Renal cortex interstitium (tissue), 11 donors: Measurements from ENCODE around the gene TAF13. TPM values are rescaled to one million over a fixed set of nuclear protein-coding genes. Genes with fewer than 3 reads are reported as not detected.
"Not testable (repeated sequence)": the region's sequence is repeated elsewhere in the genome, so short reads cannot be mapped to it uniquely, and the experiment has no call there.

ENCODE experiments used
- DNase-seq, 11 donors: peaks; one replicate each; pipeline ENCODE4 v3.0.0-alpha.2; 2013; ENCODE audit warnings: low read depth in 9 of 11, low spot score in 4 of 11; ENCODE audit errors: extremely low read depth in 1 of 11
- polyA plus RNA-seq, 3 donors: library from polyadenylated mRNA; unstranded; fragments of 120-200 nt; gene quantifications; one replicate each; pipeline ENCODE4 v1.2.1, GENCODE V29; 2013; ENCODE audit not compliant: insufficient read length in 3 of 3

The TAF13 gene
- polyA plus RNA-seq, 3 donors = 42.5 to 47.9 (median 43.8) TPM

DNA sequence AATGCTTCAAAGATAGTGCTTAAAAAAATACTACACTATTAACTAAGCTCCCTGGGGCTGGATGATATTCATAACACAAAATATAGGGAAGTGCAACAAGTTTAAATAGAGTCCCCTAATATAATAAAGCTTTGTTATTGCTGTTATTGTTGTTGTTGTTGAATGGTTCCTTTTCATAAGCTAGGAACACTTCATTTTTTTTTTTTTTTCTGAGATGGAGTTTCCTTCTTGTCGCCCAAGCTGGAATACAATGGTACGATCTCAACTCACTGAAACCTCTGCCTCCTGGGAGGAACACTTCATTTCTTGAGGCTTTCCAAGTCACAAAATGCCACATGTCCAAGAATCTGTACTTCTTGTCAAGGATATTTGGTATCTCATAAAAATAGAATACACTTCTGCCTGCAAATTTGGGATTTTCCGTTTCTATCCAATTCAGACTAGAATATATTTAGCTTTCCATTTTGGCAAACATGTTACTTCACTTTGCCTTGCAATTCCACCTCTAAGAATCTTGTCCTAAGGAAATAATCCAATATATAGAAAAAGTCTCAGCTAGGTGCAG lies 55.0 kb downstream of the TAF13 start:
- no peak for DNase-seq

DNA sequence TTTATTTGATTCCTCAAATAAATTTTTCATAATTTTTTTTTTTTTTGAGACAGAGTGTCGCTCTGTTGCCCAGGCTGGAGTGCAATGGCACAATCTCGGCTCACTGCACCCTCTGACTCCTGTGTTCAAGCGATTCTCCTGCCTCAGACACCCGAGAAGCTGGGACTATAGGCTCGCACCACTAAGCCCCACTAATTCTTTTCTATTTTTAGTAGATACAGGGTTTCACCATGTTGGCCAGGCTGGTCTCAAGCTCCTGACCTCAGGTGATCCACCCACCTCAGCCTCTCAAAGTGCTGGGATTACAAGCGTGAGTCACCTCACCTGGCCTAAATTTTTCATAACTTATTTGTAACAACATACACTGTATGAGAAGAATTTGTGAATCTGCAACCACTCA lies 58.1 kb downstream of the TAF13 start:
- not testable (repeated sequence) for DNase-seq

DNA sequence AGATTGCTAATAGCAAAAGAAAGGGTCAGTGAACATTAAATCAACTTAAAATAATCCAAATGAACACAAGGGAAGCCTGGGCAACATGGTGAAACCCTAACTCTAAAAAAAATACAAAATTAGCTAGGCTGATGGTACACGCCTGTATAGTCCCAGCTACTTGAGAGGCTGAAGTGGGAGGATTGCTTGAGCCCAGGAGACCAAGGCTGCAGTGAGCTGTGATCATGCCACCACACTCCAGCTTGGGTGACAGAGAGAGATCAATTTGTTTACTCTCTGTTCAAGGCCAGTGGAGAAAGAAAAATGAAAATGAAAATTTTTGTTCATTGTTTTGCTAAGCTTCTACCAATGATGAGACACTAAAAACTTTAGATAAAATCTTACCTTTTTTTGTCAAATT lies 58.7 kb downstream of the TAF13 start:
- DNase-seq = no peak

Other genes starting within 250 kb of the TAF13 start
- gene AKNAD1, start 218.9 kb downstream of the TAF13 start, polyA plus RNA-seq = under 1 TPM in 1 of 3 donors, not detected in 2; 0.23 TPM
- 10 to 100 TPM; 18.7 to 20.0 (median 19.2) TPM for gene GPSM2, start 199.0 kb downstream of the TAF13 start, polyA plus RNA-seq
- 10 to 100 TPM; 31.6 to 38.8 (median 36.2) TPM for gene CLCC1, start 112.5 kb downstream of the TAF13 start, polyA plus RNA-seq
- 10 to 100 TPM; 11.8 to 14.8 (median 12.5) TPM for gene WDR47, start 33.9 kb downstream of the TAF13 start, polyA plus RNA-seq
- 10 to 100 TPM; 39.3 to 40.5 (median 40.4) TPM for gene TMEM167B, start 14.8 kb upstream of the TAF13 start, polyA plus RNA-seq
- 1 to 10 TPM; 1.4 to 1.9 (median 1.5) TPM for gene ELAPOR1, start 38.1 kb upstream of the TAF13 start, polyA plus RNA-seq
- 100 to 1,000 TPM; 132 to 148 (median 139) TPM for gene SARS1, start 137.9 kb upstream of the TAF13 start, polyA plus RNA-seq
- 10 to 100 TPM; 25.6 to 39.5 (median 34.9) TPM for gene CELSR2, start 173.5 kb upstream of the TAF13 start, polyA plus RNA-seq
- 10 to 100 TPM; 25.1 to 32.6 (median 27.1) TPM for gene PSRC1, start 207.1 kb upstream of the TAF13 start, polyA plus RNA-seq
- gene MYBPHL, start 231.0 kb upstream of the TAF13 start, polyA plus RNA-seq = under 1 TPM in 2 of 3 donors, not detected in 1; 0.11 to 0.39 TPM